ENCODE measurements around the gene EXOG.

Gene EXOG

DNA sequence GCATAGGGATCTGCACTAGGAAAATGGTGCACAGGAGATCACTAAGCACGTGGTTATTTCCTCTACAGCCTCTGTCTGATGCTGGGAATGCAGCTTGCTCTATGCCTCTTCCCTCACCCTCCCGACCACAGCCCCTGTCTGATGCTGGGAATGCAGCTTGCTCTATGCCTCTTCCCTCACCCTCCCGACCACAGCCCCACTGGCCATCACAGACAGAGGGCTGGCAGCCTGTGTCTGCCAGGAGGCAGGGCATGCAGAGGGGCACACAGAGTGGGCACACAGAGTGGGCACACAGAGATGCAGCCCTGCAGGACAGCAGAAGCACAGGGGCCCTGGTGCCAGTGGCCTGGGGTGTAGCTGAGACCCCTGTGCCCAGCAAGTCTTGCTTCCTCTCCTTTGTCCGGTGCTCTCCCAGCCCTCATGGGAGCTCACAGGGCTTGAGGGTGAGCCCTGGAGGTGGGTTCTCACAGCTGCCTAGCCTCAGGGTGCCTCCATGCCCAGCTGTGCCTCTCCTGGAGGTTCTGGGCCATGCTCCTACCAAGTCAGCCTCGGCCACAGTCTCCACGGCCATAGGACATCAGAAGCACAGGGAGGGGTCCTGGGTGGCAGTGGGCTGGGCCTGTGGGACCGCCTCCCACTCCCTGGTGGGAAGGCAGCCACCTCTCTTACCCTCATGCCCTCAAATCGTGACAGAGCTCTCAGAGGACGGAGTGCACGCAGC lies 65.8 kb downstream of the EXOG start:
- H3K27ac ChIP-seq, result no peak overlapping the region
- TF ChIP-seq CTCF (conservative IDR thresholded peaks at IDR 0.05), result no peak

- H3K27ac ChIP-seq, result no peak overlapping the region
- TF ChIP-seq CTCF (conservative IDR thresholded peaks at IDR 0.05), result no peak
Measured at GRCh38 chr3:38562467-38562925, 66.4 kb downstream of the EXOG start.

DNA sequence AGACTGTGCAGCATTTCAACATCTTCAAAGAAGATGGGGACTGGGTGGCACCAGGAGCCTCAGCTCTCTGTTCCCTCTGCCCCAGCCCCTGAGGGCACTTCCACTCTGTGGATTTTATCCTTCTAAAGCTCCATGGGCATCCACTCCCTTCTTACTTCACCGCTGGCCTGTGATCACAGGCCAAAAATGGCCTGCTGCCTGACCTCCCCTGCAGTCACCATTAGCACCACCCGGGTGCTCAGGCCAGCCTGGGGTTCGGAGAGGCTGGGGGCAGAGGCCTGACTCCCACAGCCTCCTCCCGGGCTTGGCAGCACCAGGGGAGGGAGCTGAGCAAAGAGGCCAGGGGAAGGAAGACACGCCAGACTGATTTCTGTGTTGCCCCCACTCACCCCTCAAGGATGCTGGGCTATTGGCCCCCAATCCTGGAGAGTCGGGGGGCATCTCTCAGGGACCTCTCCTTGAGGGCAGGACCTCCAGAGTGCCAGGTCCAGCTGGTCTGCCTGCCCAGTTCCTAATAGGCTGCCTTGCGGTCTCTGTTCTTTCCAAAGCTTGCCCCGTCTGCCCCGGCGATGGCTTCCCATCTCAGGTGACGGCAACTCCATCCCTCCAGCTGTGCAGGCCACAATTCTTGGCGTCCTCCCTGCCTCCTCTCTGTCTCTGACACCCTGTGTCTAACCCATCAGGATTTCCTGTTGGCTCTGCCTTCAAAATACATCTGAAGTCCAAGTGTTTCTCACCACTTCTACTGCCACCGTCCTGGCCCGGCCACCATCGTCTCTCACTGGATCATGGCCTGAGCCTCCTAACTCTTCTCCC lies 67.1 kb downstream of the EXOG start:
- H3K27ac ChIP-seq, result no peak overlapping the region
- no peak for TF ChIP-seq CTCF (conservative IDR thresholded peaks at IDR 0.05)

GRCh38 chr3:38563886-38564270 lies 67.7 kb downstream of the EXOG start:
- no peak overlapping the region for H3K27ac ChIP-seq
- no peak for TF ChIP-seq CTCF (conservative IDR thresholded peaks at IDR 0.05)

DNA sequence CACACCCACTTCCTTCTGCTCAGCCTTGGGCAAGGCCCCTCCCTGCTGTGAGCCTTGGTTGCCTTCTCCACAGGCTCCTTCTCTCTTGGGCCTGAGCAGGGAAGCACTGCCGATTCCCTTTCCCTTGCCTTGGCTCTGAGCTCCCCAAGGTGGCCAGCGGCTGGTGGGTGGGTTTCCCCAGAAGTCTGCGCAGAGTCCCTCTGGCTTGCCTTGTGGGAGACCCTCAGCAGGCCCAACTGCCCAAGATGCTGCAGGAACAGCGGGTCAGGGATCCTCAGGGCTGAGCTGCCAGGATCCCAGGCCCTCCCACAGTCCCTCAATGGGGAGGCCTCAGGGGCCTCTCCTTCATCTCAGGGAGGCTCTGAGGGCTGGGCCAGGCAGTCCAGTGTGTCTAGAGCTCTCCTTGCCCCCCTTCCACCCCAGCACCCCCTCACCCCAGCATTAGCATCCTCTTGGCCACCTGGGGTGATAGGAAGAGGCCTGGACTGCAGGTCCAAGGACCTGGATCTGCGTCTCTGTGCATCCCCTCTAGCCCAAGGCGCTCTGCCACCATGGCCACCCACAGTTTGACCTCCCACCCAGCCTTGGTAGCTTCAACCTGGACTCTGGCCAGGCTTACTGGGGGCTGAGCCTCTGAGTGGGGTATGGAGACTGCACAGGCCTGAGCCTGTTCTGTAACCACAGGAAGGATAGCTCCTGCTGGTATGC lies 68.6 kb downstream of the EXOG start:
- TF ChIP-seq CTCF (conservative IDR thresholded peaks at IDR 0.05), result no peak
- no peak overlapping the region for H3K27ac ChIP-seq

GRCh38 chr3:38565339-38566214 lies 69.4 kb downstream of the EXOG start:
- no peak for TF ChIP-seq CTCF (conservative IDR thresholded peaks at IDR 0.05)
- H3K27ac ChIP-seq, result no peak overlapping the region
